Measurements from ENCODE around the gene CNNM2. TPM values are rescaled to one million over a fixed set of nuclear protein-coding genes. Genes with fewer than 3 reads are reported as not detected.

Gene CNNM2
- total and polyA plus RNA-seq, 11 donors: 1.3 to 6.3 (median 3.4) TPM

GRCh38 chr10:103041391-103041790 is 123.3 kb downstream of the CNNM2 start:
- intact Hi-C loops (cut with DNase I): no loop called here
- H3K4me3 ChIP-seq: no peak overlapping the region
- H3K36me3 ChIP-seq: no peaks in the 10 kb centered on the region
- 81 to 89% (median 88%) methylated on average over 6 of the region's 6 CpGs for WGBS, 4 donors
- DNase-seq: no peak
- no peaks in the 10 kb centered on the region for H3K27me3 ChIP-seq
- ATAC-seq: no peak
- H3K9me3 ChIP-seq: no peaks in the 10 kb centered on the region
- H3K4me1 ChIP-seq: peaks cover 0 to 47% (median 13%) of the 10 kb centered on the region in 12 donors
- TF ChIP-seq POLR2A (IDR thresholded peaks at IDR 0.05): no peak
- no peak for TF ChIP-seq CTCF (IDR thresholded peaks at IDR 0.05)
- H3K27ac ChIP-seq: no peak overlapping the region

GRCh38 chr10:103042129-103042528 is 124.0 kb downstream of the CNNM2 start:
- H3K27ac ChIP-seq: peak overlapping the region in 1 of 12 donors; percentile 30
- 70 to 85% (median 75%) methylated on average over 5 of the region's 5 CpGs for WGBS, 4 donors
- ATAC-seq: peak in 2 of 4 donors; percentile 41 to 64
- H3K36me3 ChIP-seq: no peaks in the 10 kb centered on the region
- DNase-seq: no peak
- no peaks in the 10 kb centered on the region for H3K27me3 ChIP-seq
- peaks cover 0 to 47% (median 13%) of the 10 kb centered on the region in 12 donors for H3K4me1 ChIP-seq
- no peaks in the 10 kb centered on the region for H3K9me3 ChIP-seq
- H3K4me3 ChIP-seq: no peak overlapping the region
- intact Hi-C loops (cut with DNase I): no loop called here
- TF ChIP-seq POLR2A (IDR thresholded peaks at IDR 0.05) (no peak), CTCF (IDR thresholded peaks at IDR 0.05) (no peak)

GRCh38 chr10:103042908-103043307 is 124.8 kb downstream of the CNNM2 start:
- H3K27me3 ChIP-seq: no peaks in the 10 kb centered on the region
- no peak overlapping the region for H3K27ac ChIP-seq
- no peaks in the 10 kb centered on the region for H3K9me3 ChIP-seq
- H3K36me3 ChIP-seq: no peaks in the 10 kb centered on the region
- ATAC-seq (no peak), DNase-seq (no peak)
- intact Hi-C loops (cut with DNase I): no loop called here
- 87 to 93% (median 91%) methylated on average over 7 of the region's 7 CpGs for WGBS, 4 donors
- no peak overlapping the region for H3K4me3 ChIP-seq
- H3K4me1 ChIP-seq: peaks cover 0 to 47% (median 13%) of the 10 kb centered on the region in 12 donors
- TF ChIP-seq POLR2A (IDR thresholded peaks at IDR 0.05): no peak
- TF ChIP-seq CTCF (IDR thresholded peaks at IDR 0.05): no peak

- H3K36me3 ChIP-seq: peaks cover 0 to 5% (median 0%) of the 10 kb centered on the region in 9 donors
- no peak for DNase-seq
- peak overlapping the region in 2 of 12 donors; percentile 29 for H3K4me3 ChIP-seq
- TF ChIP-seq CTCF (IDR thresholded peaks at IDR 0.05) (no peak), POLR2A (IDR thresholded peaks at IDR 0.05) (no peak)
- WGBS, 4 donors: 40 to 54% (median 46%) methylated on average over 8 of the region's 8 CpGs
- no peaks in the 10 kb centered on the region for H3K9me3 ChIP-seq
- H3K27me3 ChIP-seq: no peaks in the 10 kb centered on the region
- peak in 3 of 4 donors; percentile 31 to 58 (median 44) for ATAC-seq
- intact Hi-C loops (cut with DNase I): no loop called here
- peaks cover 0 to 42% (median 12%) of the 10 kb centered on the region in 12 donors for H3K4me1 ChIP-seq
- H3K27ac ChIP-seq: peak overlapping the region in 6 of 12 donors; percentile 12 to 62 (median 42)
Measured at GRCh38 chr10:103044942-103045489, 126.9 kb downstream of the CNNM2 start.

All from heart left ventricle (tissue), 16 donors.